Measurements from ENCODE around the gene CFAP74. TPM values are rescaled to one million over a fixed set of nuclear protein-coding genes. Genes with fewer than 3 reads are reported as not detected.

CFAP74 gene
- total and polyA plus RNA-seq, 11 donors: 0.03 to 0.33 (median 0.07) TPM; not detected in 8

- DNase-seq (peak in 3 of 5 donors; percentile 26 to 59 (median 30)), ATAC-seq (peak in 3 of 4 donors; percentile 18 to 36 (median 31))
- intact Hi-C loops (cut with DNase I): no loop called here
- H3K4me1 ChIP-seq: peaks cover 0 to 19% (median 9%) of the 10 kb centered on the region in 12 donors
- peak overlapping the region in 5 of 12 donors; percentile 11 to 56 (median 29) for H3K27ac ChIP-seq
- no peak overlapping the region for H3K4me3 ChIP-seq
- H3K27me3 ChIP-seq: no peaks in the 10 kb centered on the region
- no peaks in the 10 kb centered on the region for H3K36me3 ChIP-seq
- TF ChIP-seq POLR2A (IDR thresholded peaks at IDR 0.05): no peak
- no peak for TF ChIP-seq CTCF (IDR thresholded peaks at IDR 0.05)
- 57 to 62% (median 60%) methylated on average over 11 to 25 of the region's 25 CpGs for WGBS, 4 donors
- H3K9me3 ChIP-seq: no peaks in the 10 kb centered on the region
Measured at GRCh38 chr1:1927751-1928150, 75.8 kb downstream of the CFAP74 start.

GRCh38 chr1:1926886-1927660 lies 76.5 kb downstream of the CFAP74 start:
- ATAC-seq (no peak), DNase-seq (peak in 2 of 5 donors; percentile 4 to 13)
- intact Hi-C loops (cut with DNase I): no loop called here
- H3K27me3 ChIP-seq: no peaks in the 10 kb centered on the region
- no peak overlapping the region for H3K4me3 ChIP-seq
- WGBS, 4 donors: 80 to 87% (median 82%) methylated on average over 17 to 21 of the region's 21 CpGs
- H3K9me3 ChIP-seq: no peaks in the 10 kb centered on the region
- H3K4me1 ChIP-seq: peaks cover 0 to 19% (median 9%) of the 10 kb centered on the region in 12 donors
- TF ChIP-seq CTCF (IDR thresholded peaks at IDR 0.05) (no peak), POLR2A (IDR thresholded peaks at IDR 0.05) (no peak)
- peak overlapping the region in 2 of 12 donors; percentile 11 to 56 for H3K27ac ChIP-seq
- H3K36me3 ChIP-seq: no peaks in the 10 kb centered on the region

GRCh38 chr1:1926346-1926811 lies 77.2 kb downstream of the CFAP74 start:
- H3K4me1 ChIP-seq: peaks cover 0 to 19% (median 9%) of the 10 kb centered on the region in 12 donors
- no peaks in the 10 kb centered on the region for H3K9me3 ChIP-seq
- 84 to 85% (median 85%) methylated on average over 18 to 26 of the region's 26 CpGs for WGBS, 4 donors
- peak in 2 of 5 donors; percentile 7 to 15 for DNase-seq
- no peaks in the 10 kb centered on the region for H3K27me3 ChIP-seq
- no peak for TF ChIP-seq POLR2A (IDR thresholded peaks at IDR 0.05)
- TF ChIP-seq CTCF (IDR thresholded peaks at IDR 0.05): no peak
- no peak overlapping the region for H3K4me3 ChIP-seq
- intact Hi-C loops (cut with DNase I): no loop called here
- no peak for ATAC-seq
- no peaks in the 10 kb centered on the region for H3K36me3 ChIP-seq
- no peak overlapping the region for H3K27ac ChIP-seq

Measured in heart left ventricle (tissue), 16 donors.